Left ventricle myocardium inferior (tissue), 1 donor: ENCODE results near the gene DEPDC5. TPM values are rescaled to one million over a fixed set of nuclear protein-coding genes. Genes with fewer than 3 reads are reported as not detected.
A peak's percentile ranks its signal among the peaks of the same experiment; 100 is the strongest.

ENCODE experiments used
- DNase-seq: peaks from one replicate; pipeline ENCODE4 v3.0.0-alpha.2; 2020
- H3K27ac ChIP-seq: fragments of 200-600 bp; replicated peaks from 2 replicates; pipeline ENCODE4 v1.8.0; 2021
- H3K27me3 ChIP-seq: fragments of 200-600 bp; 2 replicates; pipeline ENCODE4 v1.8.0; 2021; ENCODE audit warnings: low read depth
- H3K36me3 ChIP-seq: fragments of 200-600 bp; 2 replicates; pipeline ENCODE4 v1.8.0; 2021
- H3K4me1 ChIP-seq: fragments of 200-600 bp; 2 replicates; pipeline ENCODE4 v1.8.0; 2021
- H3K4me3 ChIP-seq: fragments of 200-600 bp; 2 replicates; pipeline ENCODE4 v1.8.0; 2021; ENCODE audit warnings: mild to moderate bottlenecking, moderate library complexity
- H3K9me3 ChIP-seq: fragments of 200-600 bp; replicated peaks from 2 replicates; pipeline ENCODE4 v1.8.0; 2021
- intact Hi-C: fragments of 100-400 bp; cut with micrococcal nuclease; formaldehyde crosslinking; loops from one replicate; pipeline ENCODE4 v1.11.0; 2022
- total RNA-seq: library from RNA; stranded (reverse); fragmentation: NEBNext Ultra II Directional; extraction: Animal tissue kit (Norgen Biotek cat#: 25700); gene quantifications from one replicate; pipeline ENCODE4 v1.2.1, GENCODE V29; 2021
- TF ChIP-seq, protein P1 (sequence below): fragments of 200-600 bp; IDR thresholded peaks from 2 replicates; pipeline ENCODE4 v1.8.0; 2021; ENCODE audit warnings: antibody characterized with exemption, mild to moderate bottlenecking, borderline replicate concordance
- donor health status: DM: no; HTN: yes; CAD: no; lungs with severe emphysema.

Gene DEPDC5
- total RNA-seq, 1 donor from 2014 or later: 11.4 TPM

DNA sequence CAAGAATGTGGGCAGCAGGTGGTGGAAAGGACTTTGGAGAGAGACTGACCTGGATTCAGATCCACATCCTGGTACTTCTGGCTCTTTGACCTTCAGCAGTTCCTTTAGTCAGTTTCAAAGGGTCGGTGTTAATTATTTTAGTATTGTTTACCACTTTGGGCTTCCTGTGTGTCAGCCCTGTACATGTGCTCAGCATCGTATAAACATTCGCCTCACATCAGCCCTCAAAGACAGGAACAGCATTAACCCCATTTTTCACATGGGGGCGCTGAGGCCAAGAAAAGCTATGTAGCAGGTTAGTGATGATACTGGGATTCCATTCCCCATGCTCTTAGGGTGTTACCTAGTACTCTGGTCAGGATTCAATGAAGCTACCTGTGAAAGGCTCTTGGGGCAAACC, 118.4 kb downstream of the DEPDC5 start:
- Histone ChIP-seq H3K27me3 (no peaks in the 10 kb centered on the region), H3K9me3 (no peaks in the 10 kb centered on the region), H3K27ac (no peak overlapping the region), H3K4me1 (no peaks in the 10 kb centered on the region), H3K36me3 (peaks cover 72% of the 10 kb centered on the region), H3K4me3 (no peak overlapping the region)
- intact Hi-C loops: no loop called here
- TF ChIP-seq, protein P1, sequence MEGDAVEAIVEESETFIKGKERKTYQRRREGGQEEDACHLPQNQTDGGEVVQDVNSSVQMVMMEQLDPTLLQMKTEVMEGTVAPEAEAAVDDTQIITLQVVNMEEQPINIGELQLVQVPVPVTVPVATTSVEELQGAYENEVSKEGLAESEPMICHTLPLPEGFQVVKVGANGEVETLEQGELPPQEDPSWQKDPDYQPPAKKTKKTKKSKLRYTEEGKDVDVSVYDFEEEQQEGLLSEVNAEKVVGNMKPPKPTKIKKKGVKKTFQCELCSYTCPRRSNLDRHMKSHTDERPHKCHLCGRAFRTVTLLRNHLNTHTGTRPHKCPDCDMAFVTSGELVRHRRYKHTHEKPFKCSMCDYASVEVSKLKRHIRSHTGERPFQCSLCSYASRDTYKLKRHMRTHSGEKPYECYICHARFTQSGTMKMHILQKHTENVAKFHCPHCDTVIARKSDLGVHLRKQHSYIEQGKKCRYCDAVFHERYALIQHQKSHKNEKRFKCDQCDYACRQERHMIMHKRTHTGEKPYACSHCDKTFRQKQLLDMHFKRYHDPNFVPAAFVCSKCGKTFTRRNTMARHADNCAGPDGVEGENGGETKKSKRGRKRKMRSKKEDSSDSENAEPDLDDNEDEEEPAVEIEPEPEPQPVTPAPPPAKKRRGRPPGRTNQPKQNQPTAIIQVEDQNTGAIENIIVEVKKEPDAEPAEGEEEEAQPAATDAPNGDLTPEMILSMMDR: peak; percentile 29
- DNase-seq: no peak

DNA sequence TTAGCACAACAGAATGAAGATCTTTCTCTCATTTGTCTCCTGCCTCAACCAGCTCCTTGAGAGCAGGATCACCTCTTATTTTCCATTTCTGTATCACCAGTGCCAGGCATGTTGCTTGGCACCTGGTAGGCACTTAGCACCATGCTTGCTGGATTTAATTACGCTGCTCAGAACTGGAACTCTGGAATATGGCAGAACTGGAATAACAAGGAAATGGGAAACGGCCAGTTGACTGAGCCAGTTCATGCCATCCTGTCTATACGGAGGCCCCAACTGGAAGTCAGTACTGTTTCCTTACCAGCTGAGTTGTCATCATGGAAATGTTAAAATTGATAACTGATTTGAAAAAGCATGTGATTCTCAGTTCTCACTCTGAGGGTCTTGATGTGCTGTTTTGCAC, 121.0 kb downstream of the DEPDC5 start:
- intact Hi-C loops: no loop called here
- Histone ChIP-seq H3K9me3 (no peaks in the 10 kb centered on the region), H3K4me1 (no peaks in the 10 kb centered on the region), H3K27me3 (no peaks in the 10 kb centered on the region), H3K36me3 (peaks cover 84% of the 10 kb centered on the region), H3K4me3 (no peak overlapping the region), H3K27ac (no peak overlapping the region)
- DNase-seq: no peak
- TF ChIP-seq, protein P1: no peak

DNA sequence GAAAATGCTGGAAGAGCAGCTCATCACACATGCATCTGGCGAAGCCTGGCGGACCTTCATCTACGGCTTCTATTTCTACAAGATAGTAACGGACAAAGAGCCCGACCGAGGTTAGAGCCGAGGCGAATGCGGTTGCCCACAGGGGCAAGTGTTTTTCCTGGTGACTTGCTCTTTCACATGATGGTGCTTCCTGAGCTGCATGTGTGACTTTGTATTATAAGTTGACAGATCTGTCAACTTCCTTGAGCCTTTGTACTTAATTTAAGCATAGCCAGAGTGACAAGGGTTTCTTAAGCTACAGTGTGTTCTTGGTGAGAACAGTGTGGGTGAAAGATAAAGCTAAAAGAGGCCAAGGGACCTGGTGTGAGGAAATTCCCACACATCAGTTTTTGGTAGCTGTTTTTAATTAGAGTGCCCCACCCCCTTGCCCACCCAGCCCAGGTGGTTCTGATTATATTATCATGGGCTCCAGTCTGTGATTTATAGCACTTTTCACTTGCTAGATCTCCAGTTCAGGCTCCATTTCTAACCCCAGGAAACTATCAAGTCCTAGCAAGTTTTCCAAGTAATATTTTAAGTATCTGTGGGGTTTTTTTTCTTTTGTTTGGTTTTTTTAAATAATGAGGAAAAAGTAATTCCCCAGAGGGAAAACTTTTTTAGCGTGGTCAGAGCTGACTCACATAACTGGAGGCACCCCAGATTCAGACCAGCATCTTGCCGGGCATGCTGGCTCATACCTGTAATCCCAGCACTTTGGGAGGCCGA, 122.5 kb downstream of the DEPDC5 start:
- H3K4me3 ChIP-seq: no peak overlapping the region
- no peak overlapping the region for H3K27ac ChIP-seq
- no peak for DNase-seq
- peaks cover 81% of the 10 kb centered on the region for H3K36me3 ChIP-seq
- TF ChIP-seq, protein P1: no peak
- no peaks in the 10 kb centered on the region for H3K4me1 ChIP-seq
- intact Hi-C loops: no loop called here
- H3K9me3 ChIP-seq: no peaks in the 10 kb centered on the region
- no peaks in the 10 kb centered on the region for H3K27me3 ChIP-seq

DNA sequence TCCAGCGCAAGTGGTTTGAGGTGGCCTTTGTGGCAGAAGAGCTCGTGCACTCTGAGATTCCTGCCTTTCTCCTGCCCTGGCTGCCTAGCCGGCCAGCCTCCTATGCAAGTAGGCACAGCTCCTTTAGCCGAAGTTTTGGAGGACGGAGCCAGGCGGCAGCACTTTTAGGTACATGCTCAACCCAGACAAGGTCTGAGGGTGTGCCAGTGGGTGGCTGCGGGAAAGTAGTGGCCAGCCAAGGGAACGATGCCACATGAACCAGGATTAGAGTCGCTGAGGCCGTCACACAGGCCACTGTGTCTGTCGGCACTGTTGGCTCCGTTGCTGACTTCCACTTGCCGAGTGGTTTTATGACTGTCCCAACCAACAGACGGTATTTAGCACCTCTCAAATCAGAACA, 125.8 kb downstream of the DEPDC5 start:
- Histone ChIP-seq H3K27me3 (no peaks in the 10 kb centered on the region), H3K4me1 (no peaks in the 10 kb centered on the region), H3K27ac (no peak overlapping the region), H3K36me3 (peaks cover 64% of the 10 kb centered on the region), H3K9me3 (no peaks in the 10 kb centered on the region), H3K4me3 (no peak overlapping the region)
- TF ChIP-seq, protein P1: no peak
- intact Hi-C loops: no loop called here
- no peak for DNase-seq

DNA sequence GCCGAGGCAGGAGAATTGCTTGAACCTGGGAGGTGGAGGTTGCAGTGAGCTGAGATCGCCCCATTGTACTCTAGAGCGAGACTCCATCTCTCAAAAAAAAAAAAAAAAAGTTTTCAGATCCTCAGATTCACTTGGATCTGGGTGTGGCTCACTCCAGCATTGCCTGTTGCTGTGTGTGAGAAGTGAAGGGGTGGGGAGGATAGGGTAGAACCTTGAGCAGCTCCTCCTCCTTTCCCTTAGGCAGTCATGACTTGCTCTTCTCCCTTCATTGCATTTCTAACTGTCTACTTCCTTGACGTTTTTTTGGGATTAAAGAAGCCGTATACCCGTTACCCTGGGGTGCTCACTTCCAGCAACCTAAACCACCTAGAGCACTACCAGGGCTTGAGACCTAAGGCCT, 127.4 kb downstream of the DEPDC5 start:
- intact Hi-C loops: no loop called here
- no peak overlapping the region for H3K27ac ChIP-seq
- no peak overlapping the region for H3K4me3 ChIP-seq
- TF ChIP-seq, protein P1: no peak
- H3K9me3 ChIP-seq: no peaks in the 10 kb centered on the region
- no peak for DNase-seq
- no peaks in the 10 kb centered on the region for H3K27me3 ChIP-seq
- peaks cover 57% of the 10 kb centered on the region for H3K36me3 ChIP-seq
- H3K4me1 ChIP-seq: no peaks in the 10 kb centered on the region
